Fibroblast of skin of abdomen (primary cell): ENCODE results near the gene DLG1.

Experiments used
- DNase-seq: peaks from one replicate; pipeline ENCODE4 v3.0.0-alpha.2; 2013

DLG1 gene

GRCh38 chr3:196995646-196996355 is 302.6 kb downstream of the DLG1 start:
- no peak for DNase-seq

- no peak for DNase-seq
Measured at GRCh38 chr3:196995027-196995426, 303.4 kb downstream of the DLG1 start.

- DNase-seq: no peak
Measured at GRCh38 chr3:196994056-196994455, 304.4 kb downstream of the DLG1 start.
